ENCODE data around the gene B3GALT4.

Gene B3GALT4

DNA sequence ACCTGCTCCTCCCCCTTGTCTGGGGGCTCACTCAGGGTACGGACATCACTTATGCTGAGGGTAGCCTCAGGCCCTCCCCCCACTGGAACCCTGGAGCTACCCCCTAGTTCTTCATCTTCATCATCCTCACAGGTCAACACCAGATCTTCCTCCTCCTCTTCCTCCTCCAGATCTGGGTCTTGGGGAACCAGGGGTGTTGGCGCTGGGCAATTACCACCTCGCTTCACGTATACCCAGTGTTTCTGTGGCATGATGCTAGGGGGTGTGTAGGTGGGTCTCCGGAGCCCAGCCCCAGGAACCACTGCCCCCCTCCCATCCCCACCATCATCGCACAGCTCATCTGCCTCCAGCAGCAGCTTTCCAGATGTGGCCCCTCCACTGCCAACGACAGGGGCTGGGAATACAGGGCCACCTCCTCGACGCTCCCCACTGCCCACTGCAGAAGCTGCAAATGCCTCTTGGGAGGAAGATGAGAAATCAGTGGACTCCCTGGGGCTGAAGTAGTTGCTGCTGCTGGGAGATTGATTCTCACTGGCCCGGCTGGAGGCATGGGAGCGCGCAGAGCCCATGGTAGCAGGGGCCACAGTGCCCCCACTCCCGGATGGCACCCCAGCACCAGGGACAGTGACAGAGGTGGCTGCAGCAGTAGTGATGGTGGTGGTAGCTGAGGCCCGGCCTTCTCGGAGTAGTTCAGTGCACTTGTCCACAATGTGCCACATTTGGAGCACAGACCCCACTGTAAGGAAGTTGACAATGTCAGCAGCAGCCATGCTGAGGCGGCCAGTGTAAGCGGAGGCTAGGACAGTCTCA, 39.1 kb downstream of the B3GALT4 start:
- no peak for DNase-seq

DNA sequence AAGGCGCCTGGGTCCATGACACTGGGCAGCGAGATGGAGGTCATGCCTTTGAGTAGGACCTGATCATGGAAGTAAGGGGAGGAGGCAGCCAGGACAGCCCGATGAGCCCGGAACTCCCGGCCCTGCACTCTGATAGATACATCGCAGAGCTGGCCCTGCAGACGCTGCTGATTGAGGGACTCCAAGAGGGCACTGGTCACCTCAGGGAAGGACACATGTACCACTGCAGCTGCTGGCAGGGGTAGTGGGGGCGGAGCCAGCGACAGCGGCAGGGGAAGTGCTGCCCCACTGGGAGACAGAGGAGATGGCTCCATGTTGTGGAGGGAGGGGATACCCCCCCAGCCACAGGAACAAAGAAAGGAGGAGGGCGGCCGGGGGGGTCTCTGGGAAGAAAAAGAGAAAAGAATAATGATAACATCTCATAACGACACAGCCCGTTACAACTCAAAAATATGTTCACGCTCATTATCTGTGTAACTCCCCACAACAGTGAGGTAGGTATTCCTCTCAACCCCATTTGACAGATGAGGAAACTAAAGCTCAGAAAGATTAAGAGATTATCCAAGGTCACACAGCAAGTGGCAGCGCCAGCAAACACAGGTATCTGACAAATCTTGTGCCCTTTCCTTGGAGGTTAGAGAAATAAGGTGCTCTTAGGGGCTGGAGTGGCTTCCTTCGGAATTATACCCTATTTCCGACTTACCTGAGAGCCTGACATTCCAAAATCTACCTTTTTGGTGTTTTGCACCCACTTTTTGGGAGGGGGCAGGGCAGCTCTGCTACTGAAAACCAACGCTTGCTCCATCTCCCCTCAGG, 39.9 kb downstream of the B3GALT4 start:
- DNase-seq, result no peak

DNA sequence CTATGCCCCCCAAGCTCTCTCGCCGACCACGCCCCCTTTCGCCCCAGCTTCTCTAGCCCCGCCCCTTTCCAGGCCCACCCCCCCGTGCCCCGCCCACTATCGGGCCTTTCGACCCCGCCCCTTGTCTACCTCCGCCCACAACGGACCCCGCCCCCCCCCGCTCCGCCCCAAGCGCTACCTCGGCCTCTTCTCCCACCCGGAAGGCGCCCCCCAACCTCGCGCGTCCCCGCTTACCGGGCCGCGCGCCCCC, 40.4 kb downstream of the B3GALT4 start:
- no peak for DNase-seq

DNA sequence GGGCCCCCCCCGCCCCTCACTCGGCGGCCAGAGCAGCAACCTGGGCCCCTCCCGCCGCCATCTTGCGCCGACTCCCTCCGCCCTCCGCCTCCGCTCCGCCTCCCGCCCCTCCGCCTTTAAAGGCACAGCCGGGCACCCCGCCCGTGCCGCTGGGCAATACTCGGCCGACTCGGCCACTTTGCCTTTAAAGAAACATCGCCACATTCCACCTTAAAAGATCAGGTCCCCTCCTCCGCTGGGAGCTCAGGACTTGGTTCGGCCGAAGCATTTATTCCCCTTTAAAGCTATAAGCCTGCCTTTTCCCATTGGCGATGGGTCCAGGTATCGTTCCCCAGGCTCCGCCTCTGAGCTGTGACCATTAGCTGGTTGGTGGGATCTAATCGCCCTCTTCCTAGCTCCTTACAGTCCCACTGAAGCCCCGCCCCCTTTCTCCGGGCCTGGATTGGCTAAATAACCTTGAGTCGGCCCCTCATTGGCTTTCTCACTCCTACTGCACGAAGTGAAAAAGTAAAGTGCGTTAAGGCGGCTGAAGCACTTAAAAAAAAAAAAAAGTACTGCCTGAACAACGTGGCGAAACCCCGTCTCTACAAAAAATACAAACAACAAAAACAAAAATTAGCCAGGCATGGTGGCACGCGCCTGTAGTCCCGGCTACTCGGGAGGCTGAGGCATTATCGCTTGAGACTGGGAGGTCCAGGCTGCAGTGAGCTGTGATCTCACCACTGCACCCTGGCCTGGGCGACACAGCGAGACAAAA, 40.9 kb downstream of the B3GALT4 start, which contains the start of gene ZBTB22:
Gene ZBTB22, minus strand, starts transcription at position 76 of the 757 bp plus-strand sequence. CDS start 828 bp downstream, outside the sequence.
- no peak for DNase-seq

DNA sequence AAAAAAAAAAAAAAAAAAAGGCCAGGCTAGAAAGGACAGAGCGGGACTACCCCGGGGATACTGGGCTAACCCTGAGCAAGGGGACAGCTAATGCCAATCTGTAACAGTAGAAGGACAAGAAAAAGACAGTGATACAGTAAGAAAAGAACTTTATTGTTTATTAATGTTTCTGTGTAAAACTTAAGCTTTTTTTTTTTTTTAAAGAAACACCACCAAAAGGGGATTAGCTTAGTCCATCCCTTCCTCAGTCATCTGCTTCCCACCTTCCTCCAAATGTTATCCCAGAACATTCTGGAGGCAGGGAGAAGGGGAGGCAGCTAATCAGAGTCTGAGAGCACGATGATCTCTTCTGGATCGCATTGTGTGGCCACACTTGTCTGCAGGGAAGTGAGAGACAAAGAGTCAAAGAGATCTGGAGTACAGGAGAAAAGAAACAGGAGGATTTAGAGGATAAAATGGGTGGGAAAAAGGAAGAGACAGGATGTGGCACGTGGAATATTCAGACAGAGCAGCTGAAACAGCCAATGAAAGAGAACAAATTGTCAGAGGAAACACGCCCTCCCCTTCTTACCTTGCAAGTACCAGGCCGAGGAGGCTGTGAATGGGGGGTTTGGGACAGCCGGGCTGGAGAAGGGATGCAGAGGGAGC, 41.6 kb downstream of the B3GALT4 start:
- DNase-seq, result no peak

DNA sequence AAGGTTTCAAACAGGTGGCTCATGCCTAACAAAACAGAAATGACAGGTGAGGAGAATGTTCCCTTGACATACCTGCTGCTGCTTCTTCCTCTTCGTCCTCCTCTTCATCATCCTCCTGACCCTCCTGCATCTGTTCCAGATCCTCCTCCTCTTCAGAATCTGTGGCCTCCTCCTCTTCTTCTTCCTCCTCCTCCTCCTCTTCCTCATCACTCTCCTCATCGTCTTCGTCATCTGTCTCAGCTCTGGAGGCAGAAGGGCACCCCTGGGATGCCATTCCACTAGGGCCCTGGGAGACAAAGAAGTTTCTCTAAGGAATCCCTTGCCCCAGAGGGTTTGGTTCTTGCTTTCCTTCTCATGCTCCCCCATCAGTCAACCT, 43.0 kb downstream of the B3GALT4 start:
- DNase-seq, result no peak

DNA sequence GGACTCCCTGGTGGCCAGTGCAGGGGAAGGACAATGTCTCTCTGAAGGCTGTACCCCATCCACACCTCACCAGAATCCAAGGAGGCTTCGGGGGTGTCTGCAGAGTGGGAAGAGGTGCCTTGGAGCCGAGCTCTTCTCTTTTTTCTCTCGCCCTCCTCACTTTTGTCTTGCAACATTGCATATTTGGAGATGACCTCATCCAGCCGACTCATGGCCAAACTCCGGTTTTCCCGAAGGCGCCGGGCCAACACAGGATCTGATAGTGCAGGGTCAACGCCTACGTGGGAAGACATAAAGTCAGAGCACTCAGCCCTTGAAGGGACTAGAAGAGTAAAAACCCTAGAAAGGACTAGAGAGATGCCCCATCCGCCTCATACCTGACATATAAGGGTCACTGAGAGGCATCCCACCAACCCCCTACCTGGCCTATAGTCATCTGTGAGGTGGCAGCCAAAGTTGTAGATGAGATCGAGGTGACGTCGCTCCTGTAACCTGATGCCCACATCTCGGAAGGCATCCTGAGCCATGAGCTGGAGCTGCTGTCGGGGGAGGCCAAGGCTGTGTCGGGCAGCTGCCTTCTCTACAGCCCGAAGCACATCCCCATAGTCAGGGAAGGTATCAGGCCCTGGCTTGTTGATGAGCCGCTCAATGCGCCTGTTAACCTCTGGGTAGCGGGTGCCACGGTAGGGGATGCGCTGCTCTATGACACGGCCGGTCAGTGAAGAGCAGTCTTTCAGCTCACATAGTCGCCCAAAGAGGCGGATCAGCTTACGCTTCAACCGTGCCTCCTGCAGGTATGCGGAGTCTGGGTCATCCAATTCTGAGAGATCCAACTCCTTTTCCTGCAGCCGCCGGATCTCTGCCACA, 43.6 kb downstream of the B3GALT4 start:
- DNase-seq, result no peak

DNA sequence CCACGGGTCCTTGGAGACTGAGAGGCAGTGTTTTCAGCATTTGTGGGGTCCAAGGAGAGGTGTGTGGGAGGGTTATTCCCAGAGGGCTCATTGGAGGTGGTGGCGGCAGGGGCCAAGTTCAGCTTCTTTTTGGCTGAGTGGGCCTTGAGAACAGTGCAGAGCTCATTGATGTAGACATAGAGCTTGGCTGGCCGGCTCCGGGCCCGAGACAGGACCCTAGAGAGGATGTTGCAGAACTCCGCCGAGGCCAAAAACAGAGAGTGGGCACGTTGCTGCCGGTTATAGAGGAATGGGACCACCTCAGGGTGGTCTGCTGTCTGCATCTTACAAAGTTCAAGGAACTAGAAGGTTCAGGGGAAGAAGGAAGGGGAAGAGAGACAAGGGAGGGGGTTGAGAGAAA, 44.3 kb downstream of the B3GALT4 start:
- no peak for DNase-seq

DNA sequence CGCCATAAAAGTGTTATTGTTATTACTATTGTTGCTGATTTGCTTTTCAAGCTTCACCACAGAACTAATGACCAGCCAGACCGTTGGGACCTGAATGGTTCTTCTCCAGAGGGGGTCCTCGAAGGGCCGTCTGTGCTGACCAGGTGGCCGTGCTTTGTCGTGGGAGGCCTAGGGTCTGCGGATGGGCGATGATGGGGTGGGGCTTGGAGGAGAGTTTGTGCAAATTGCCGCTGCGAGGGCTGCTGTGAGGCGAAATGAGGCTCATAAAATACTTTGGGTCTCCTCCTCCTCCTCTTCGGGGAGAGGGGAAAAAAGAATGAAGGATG, 46.7 kb downstream of the B3GALT4 start:
- no peak for DNase-seq

DNA sequence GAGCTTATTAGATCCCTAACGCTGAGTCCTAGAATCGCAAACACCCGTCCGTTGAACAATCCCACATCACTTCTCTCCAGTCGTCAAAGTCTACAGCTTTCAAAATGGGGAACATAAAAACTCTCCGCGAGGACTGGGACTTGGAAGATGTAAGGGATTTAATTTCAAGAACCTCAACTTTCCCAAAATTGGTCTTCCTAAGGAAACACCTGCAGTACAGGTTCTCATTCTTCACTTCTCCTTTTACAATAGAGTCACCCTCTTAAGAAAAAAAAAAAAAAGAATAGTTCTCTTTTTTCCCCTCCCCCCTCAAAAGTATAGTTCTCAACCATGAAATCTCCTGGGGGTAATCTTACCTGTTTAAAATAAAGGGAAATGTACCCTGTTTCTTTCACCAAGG, 47.2 kb downstream of the B3GALT4 start:
- no peak for DNase-seq
